H9 (cell line): ENCODE results near the gene ANKRD28. TPM values are rescaled to one million over a fixed set of nuclear protein-coding genes. Genes with fewer than 3 reads are reported as not detected.

Source experiments
- DNase-seq: peaks from one replicate; pipeline ENCODE4 v3.0.0-alpha.2; 2017
- H2AFZ ChIP-seq: one replicate; pipeline ENCODE4 v1.6.1; 2013; ENCODE audit warnings: mild to moderate bottlenecking, low read length, control low read depth, moderate library complexity
- H2AK5ac ChIP-seq: 2 replicates; pipeline ENCODE4 v1.6.1; 2013; ENCODE audit warnings: low read length, control low read depth, mixed read lengths; ENCODE audit not compliant: insufficient read length
- H2BK120ac ChIP-seq: one replicate; pipeline ENCODE4 v1.6.1; 2013; ENCODE audit warnings: low read depth, mild to moderate bottlenecking, low read length, control low read depth, inconsistent platforms; ENCODE audit not compliant: poor library complexity, severe bottlenecking
- H2BK12ac ChIP-seq: 2 replicates; pipeline ENCODE4 v1.6.1; 2013; ENCODE audit warnings: low read length, control low read depth, mixed read lengths, low read depth; ENCODE audit not compliant: insufficient read length
- H2BK15ac ChIP-seq: 2 replicates; pipeline ENCODE4 v1.6.1; 2013; ENCODE audit warnings: low read depth, low read length, control low read depth
- H2BK20ac ChIP-seq: one replicate; pipeline ENCODE4 v1.6.1; 2013; ENCODE audit warnings: low read depth, mild to moderate bottlenecking, low read length, control low read depth, inconsistent platforms; ENCODE audit not compliant: poor library complexity, severe bottlenecking
- H2BK5ac ChIP-seq: 2 replicates; pipeline ENCODE4 v1.6.1; 2013; ENCODE audit warnings: low read length, control low read depth, mixed read lengths; ENCODE audit not compliant: insufficient read length
- H3K14ac ChIP-seq: 2 replicates; pipeline ENCODE4 v1.6.1; 2013; ENCODE audit warnings: low read length, control low read depth; ENCODE audit not compliant: insufficient read depth
- H3K18ac ChIP-seq: 2 replicates; pipeline ENCODE4 v1.6.1; 2013; ENCODE audit warnings: low read depth, mild to moderate bottlenecking, mixed read lengths, low read length, control low read depth; ENCODE audit not compliant: insufficient read length
- H3K23ac ChIP-seq: 2 replicates; pipeline ENCODE4 v1.6.1; 2013; ENCODE audit warnings: low read length, control low read depth, mixed read lengths, low read depth; ENCODE audit not compliant: insufficient read length
- H3K23me2 ChIP-seq: 2 replicates; pipeline ENCODE4 v1.6.1; 2013; ENCODE audit warnings: low read depth, mild to moderate bottlenecking, mixed read lengths, low read length, control low read depth; ENCODE audit not compliant: insufficient read length, poor library complexity, severe bottlenecking
- H3K27ac ChIP-seq: 2 replicates; pipeline ENCODE4 v1.5.1; 2013; ENCODE audit warnings: low read length, control low read depth, mixed read lengths, low read depth; ENCODE audit not compliant: insufficient read length
- H3K27me3 ChIP-seq: 2 replicates; pipeline ENCODE4 v1.6.1; 2013; ENCODE audit warnings: low read length, control low read depth, inconsistent platforms; ENCODE audit not compliant: insufficient read depth
- H3K4ac ChIP-seq: 2 replicates; pipeline ENCODE4 v1.6.1; 2013; ENCODE audit warnings: low read depth, mild to moderate bottlenecking, control low read depth, inconsistent platforms, low read length, moderate library complexity
- H3K4me1 ChIP-seq: 2 replicates; pipeline ENCODE4 v1.6.1; 2013; ENCODE audit warnings: low read length, control low read depth, inconsistent platforms; ENCODE audit not compliant: insufficient read depth
- H3K4me2 ChIP-seq: 2 replicates; pipeline ENCODE4 v1.6.1; 2013; ENCODE audit warnings: low read length, control low read depth, mixed read lengths; ENCODE audit not compliant: insufficient read length, insufficient read depth
- H3K56ac ChIP-seq: 2 replicates; pipeline ENCODE4 v1.6.1; 2013; ENCODE audit warnings: low read depth, mild to moderate bottlenecking, mixed read lengths, low read length, control low read depth; ENCODE audit not compliant: insufficient read length
- H3K79me1 ChIP-seq: 2 replicates; pipeline ENCODE4 v1.6.1; 2013; ENCODE audit warnings: low read depth, mild to moderate bottlenecking, moderate library complexity, low read length, control low read depth, inconsistent platforms; ENCODE audit not compliant: insufficient read depth, poor library complexity, severe bottlenecking
- H3K79me2 ChIP-seq: 2 replicates; pipeline ENCODE4 v1.6.1; 2013; ENCODE audit warnings: low read length, control low read depth, inconsistent platforms; ENCODE audit not compliant: insufficient read depth
- H3K9ac ChIP-seq: 2 replicates; pipeline ENCODE4 v1.6.1; 2013; ENCODE audit warnings: low read length, control low read depth, mixed read lengths; ENCODE audit not compliant: insufficient read length; ENCODE audit errors: extremely low read depth
- H3K9me3 ChIP-seq: one replicate; pipeline ENCODE4 v1.6.1; 2013; ENCODE audit warnings: low read depth, low read length, inconsistent platforms; ENCODE audit not compliant: control insufficient read depth
- H3T11ph ChIP-seq: one replicate; pipeline ENCODE4 v1.6.1; 2013; ENCODE audit warnings: mild to moderate bottlenecking, low read length, control low read depth, inconsistent platforms
- H4K20me1 ChIP-seq: one replicate; pipeline ENCODE4 v1.6.1; 2013; ENCODE audit not compliant: control insufficient read depth, insufficient read length, insufficient read depth
- H4K5ac ChIP-seq: 2 replicates; pipeline ENCODE4 v1.6.1; 2013; ENCODE audit warnings: low read depth, mild to moderate bottlenecking, mixed read lengths, low read length, control low read depth; ENCODE audit not compliant: insufficient read length
- H4K8ac ChIP-seq: replicated peaks from 2 replicates; pipeline ENCODE4 v1.6.1; 2013; ENCODE audit warnings: low read length, control low read depth, mixed read lengths, low read depth; ENCODE audit not compliant: insufficient read length
- H4K91ac ChIP-seq: 2 replicates; pipeline ENCODE4 v1.6.1; 2013; ENCODE audit warnings: low read depth, mild to moderate bottlenecking, moderate library complexity, mixed read lengths, low read length, control low read depth; ENCODE audit not compliant: insufficient read length
- H3K27ac Mint-ChIP-seq, 3 experiments: 2 replicates in 2 of 3; 3 replicates in 1 of 3; pipeline ENCODE4 v1.8.0; 2020 to 2021; ENCODE audit warnings: mixed read lengths in 3 of 3, mild to moderate bottlenecking in 1 of 3, moderate library complexity in 1 of 3
- H3K27me3 Mint-ChIP-seq: 2 replicates; pipeline ENCODE4 v1.8.0; 2021; ENCODE audit warnings: low read depth, mild to moderate bottlenecking, moderate library complexity, mixed read lengths
- H3K36me3 Mint-ChIP-seq, 3 experiments: 2 replicates in 2 of 3; 3 replicates in 1 of 3; pipeline ENCODE4 v1.8.0; 2020 to 2021; ENCODE audit warnings: low read depth in 3 of 3, mixed read lengths in 3 of 3; ENCODE audit not compliant: insufficient read depth in 1 of 3
- H3K4me1 Mint-ChIP-seq, 2 experiments: 2 replicates each; pipeline ENCODE4 v1.8.0; 2020; ENCODE audit warnings: mixed read lengths in 2 of 2
- H3K4me3 Mint-ChIP-seq, 2 experiments: 2 replicates in 1 of 2; 3 replicates in 1 of 2; pipeline ENCODE4 v1.8.0; 2020 to 2021; ENCODE audit warnings: mild to moderate bottlenecking in 2 of 2, mixed read lengths in 2 of 2, moderate library complexity in 1 of 2
- H3K9me3 Mint-ChIP-seq, 2 experiments: 2 replicates in 1 of 2; 3 replicates in 1 of 2; pipeline ENCODE4 v1.8.0; 2020; ENCODE audit warnings: mild to moderate bottlenecking in 2 of 2, mixed read lengths in 2 of 2, moderate library complexity in 1 of 2
- WGBS: extraction: QIAGEN DNeasy Blood & Tissue Kit; methylation state at CpG from one replicate; pipeline ENCODE4 v1.1.7; 2013; ENCODE audit warnings: missing lambda C conversion rate, low lambda C conversion rate, mixed read lengths; ENCODE audit not compliant: insufficient read length; ENCODE audit errors: extremely low coverage; 5-methylcytosine and 5-hydroxymethylcytosine counted together
- total RNA-seq: library from RNA; stranded (reverse); gene quantifications from 2 replicates; pipeline ENCODE4 v1.2.1, GENCODE V29; 2021
- TF ChIP-seq, protein P1 (sequence below): fragments of 200-600 bp; sonication (generic); conservative IDR thresholded peaks from 3 replicates; pipeline ENCODE4 v1.8.0; 2021; ENCODE audit warnings: antibody characterized with exemption, mild to moderate bottlenecking

Gene ANKRD28
- total RNA-seq, 1 experiment from 2014 or later: 59.0 TPM

DNA sequence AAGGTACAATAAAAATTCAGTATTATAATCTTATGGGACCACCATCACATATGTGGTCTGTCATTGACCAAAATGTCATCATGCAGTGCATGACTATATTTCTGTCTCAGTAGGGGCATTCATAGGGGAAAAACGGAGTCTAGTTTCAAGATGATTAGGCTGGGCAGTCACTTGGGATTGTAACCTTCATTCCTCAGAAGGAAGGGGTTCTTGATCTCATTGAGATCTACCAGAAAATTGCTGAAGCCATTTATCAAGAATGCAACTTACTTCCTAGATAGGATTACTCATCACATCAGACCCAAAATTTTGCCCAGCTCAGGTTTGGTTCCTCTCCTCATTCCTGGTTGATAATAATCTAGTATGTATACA, 158.9 kb downstream of the ANKRD28 start:
- WGBS: no CpG with 5 or more reads among the region's 1 CpG
- peaks cover 3% of the 10 kb centered on the region for H3K4me1 ChIP-seq

More for the DNA sequence above, 158.9 kb downstream of the ANKRD28 start:
- H3K27ac ChIP-seq: no peak overlapping the region
- H3K9ac ChIP-seq: no peak overlapping the region
- no peak overlapping the region for H3K4me2 ChIP-seq
- H4K20me1 ChIP-seq: no peaks in the 10 kb centered on the region
- no peak overlapping the region for H4K5ac ChIP-seq
- no peaks in the 10 kb centered on the region for H3K27me3 Mint-ChIP-seq
- no peak overlapping the region for H2BK20ac ChIP-seq
- H2BK5ac ChIP-seq: no peak overlapping the region
- no peak overlapping the region for H3K4ac ChIP-seq
- no peaks in the 10 kb centered on the region; a peak in 1 of 5 replicates for H3K9me3 Mint-ChIP-seq
- H3K56ac ChIP-seq: no peak overlapping the region
- H3K27me3 ChIP-seq: no peaks in the 10 kb centered on the region
- H4K91ac ChIP-seq: no peak overlapping the region
- no peak overlapping the region for H3T11ph ChIP-seq
- no peak overlapping the region for H3K23ac ChIP-seq
- H4K8ac ChIP-seq: no peak overlapping the region
- H3K14ac ChIP-seq: no peak overlapping the region
- peaks cover 14 to 26% (median 24%) of the 10 kb centered on the region in 3 experiments for H3K36me3 Mint-ChIP-seq
- no peak overlapping the region for H2BK15ac ChIP-seq
- no peak overlapping the region for H3K18ac ChIP-seq
- no peak overlapping the region for H2AK5ac ChIP-seq
- H3K23me2 ChIP-seq: no peaks in the 10 kb centered on the region
- H3K79me2 ChIP-seq: no peaks in the 10 kb centered on the region
- no peak overlapping the region for H3K27ac Mint-ChIP-seq
- no peak overlapping the region for H2BK12ac ChIP-seq
- H3K4me3 Mint-ChIP-seq: no peak overlapping the region
- no peaks in the 10 kb centered on the region for H3K9me3 ChIP-seq
- H3K4me1 Mint-ChIP-seq: peaks cover 28 to 40% of the 10 kb centered on the region in 2 experiments
- no peak overlapping the region for H2AFZ ChIP-seq
- DNase-seq: no peak
- TF ChIP-seq, protein P1, sequence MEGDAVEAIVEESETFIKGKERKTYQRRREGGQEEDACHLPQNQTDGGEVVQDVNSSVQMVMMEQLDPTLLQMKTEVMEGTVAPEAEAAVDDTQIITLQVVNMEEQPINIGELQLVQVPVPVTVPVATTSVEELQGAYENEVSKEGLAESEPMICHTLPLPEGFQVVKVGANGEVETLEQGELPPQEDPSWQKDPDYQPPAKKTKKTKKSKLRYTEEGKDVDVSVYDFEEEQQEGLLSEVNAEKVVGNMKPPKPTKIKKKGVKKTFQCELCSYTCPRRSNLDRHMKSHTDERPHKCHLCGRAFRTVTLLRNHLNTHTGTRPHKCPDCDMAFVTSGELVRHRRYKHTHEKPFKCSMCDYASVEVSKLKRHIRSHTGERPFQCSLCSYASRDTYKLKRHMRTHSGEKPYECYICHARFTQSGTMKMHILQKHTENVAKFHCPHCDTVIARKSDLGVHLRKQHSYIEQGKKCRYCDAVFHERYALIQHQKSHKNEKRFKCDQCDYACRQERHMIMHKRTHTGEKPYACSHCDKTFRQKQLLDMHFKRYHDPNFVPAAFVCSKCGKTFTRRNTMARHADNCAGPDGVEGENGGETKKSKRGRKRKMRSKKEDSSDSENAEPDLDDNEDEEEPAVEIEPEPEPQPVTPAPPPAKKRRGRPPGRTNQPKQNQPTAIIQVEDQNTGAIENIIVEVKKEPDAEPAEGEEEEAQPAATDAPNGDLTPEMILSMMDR: no peak
- no peaks in the 10 kb centered on the region for H3K79me1 ChIP-seq
- H2BK120ac ChIP-seq: no peak overlapping the region
